Osteoblast (primary cell): ENCODE results near the gene LHFPL6. TPM values are rescaled to one million over a fixed set of nuclear protein-coding genes. Genes with fewer than 3 reads are reported as not detected.
A peak's percentile ranks its signal among the peaks of the same experiment; 100 is the strongest.

Source experiments
- DNase-seq: peaks from one replicate; pipeline ENCODE4 v3.0.0; 2011; ENCODE audit warnings: low spot score, mixed read lengths; ENCODE audit not compliant: insufficient read length; ENCODE audit errors: missing footprints
- H2AFZ ChIP-seq: 2 replicates; pipeline ENCODE4 v1.6.0; 2011; ENCODE audit warnings: mild to moderate bottlenecking, low read length
- H3K27ac ChIP-seq: 2 replicates; pipeline ENCODE4 v1.5.1; 2011; ENCODE audit warnings: mild to moderate bottlenecking, low read depth, low read length, moderate library complexity
- H3K27me3 ChIP-seq: 2 replicates; pipeline ENCODE4 v1.6.0; 2012; ENCODE audit warnings: mild to moderate bottlenecking, control low read depth, inconsistent platforms, low read length, moderate library complexity; ENCODE audit not compliant: insufficient read depth
- H3K36me3 ChIP-seq: 2 replicates; pipeline ENCODE4 v1.5.1; 2011; ENCODE audit warnings: mild to moderate bottlenecking, low read length, control low read depth, moderate library complexity; ENCODE audit not compliant: insufficient read depth
- H3K4me1 ChIP-seq: 2 replicates; pipeline ENCODE4 v1.5.1; 2011; ENCODE audit warnings: mild to moderate bottlenecking, low read length, control low read depth, moderate library complexity; ENCODE audit not compliant: insufficient read depth
- H3K4me2 ChIP-seq: 2 replicates; pipeline ENCODE4 v1.6.0; 2011; ENCODE audit warnings: mild to moderate bottlenecking, low read length; ENCODE audit not compliant: insufficient read depth
- H3K4me3 ChIP-seq: fragments of 200-600 bp; sonication (generic); 3 replicates; pipeline ENCODE4 v1.5.1; 2012; ENCODE audit warnings: mild to moderate bottlenecking, low read length, inconsistent platforms; ENCODE audit not compliant: insufficient read depth
- H3K79me2 ChIP-seq: 2 replicates; pipeline ENCODE4 v1.6.0; 2012; ENCODE audit warnings: mild to moderate bottlenecking, low read length, control low read depth, inconsistent platforms; ENCODE audit not compliant: insufficient read depth
- H3K9me3 ChIP-seq: 2 replicates; pipeline ENCODE4 v1.5.1; 2011; ENCODE audit warnings: low read depth, low read length, control low read depth
- H4K20me1 ChIP-seq: 2 replicates; pipeline ENCODE4 v1.6.0; 2012; ENCODE audit warnings: mild to moderate bottlenecking, low read length, control low read depth; ENCODE audit not compliant: insufficient read depth
- total RNA-seq: library from RNA; depleted of rRNA; stranded (reverse); fragments of >200 nt; gene quantifications from 2 replicates; pipeline ENCODE4 v1.2.3, GENCODE V29; 2012
- TF ChIP-seq, protein P1 (sequence below): IDR thresholded peaks from 2 replicates; pipeline ENCODE4 v1.5.1; 2011; ENCODE audit warnings: mild to moderate bottlenecking, low read depth, low read length, moderate library complexity; ENCODE audit errors: extremely low read depth

The LHFPL6 gene
- total RNA-seq, 1 donor = 112 TPM

GRCh38 chr13:39406688-39407087 lies 196.3 kb downstream of the LHFPL6 start:
- Histone ChIP-seq H3K36me3 (no peaks in the 10 kb centered on the region), H4K20me1 (no peaks in the 10 kb centered on the region), H3K27ac (no peak overlapping the region), H3K9me3 (no peaks in the 10 kb centered on the region), H3K4me2 (no peak overlapping the region), H3K4me3 (no peak overlapping the region), H3K27me3 (no peaks in the 10 kb centered on the region), H3K4me1 (peaks cover 24% of the 10 kb centered on the region), H3K79me2 (peaks cover 14% of the 10 kb centered on the region), H2AFZ (no peak overlapping the region)
- TF ChIP-seq, protein P1, sequence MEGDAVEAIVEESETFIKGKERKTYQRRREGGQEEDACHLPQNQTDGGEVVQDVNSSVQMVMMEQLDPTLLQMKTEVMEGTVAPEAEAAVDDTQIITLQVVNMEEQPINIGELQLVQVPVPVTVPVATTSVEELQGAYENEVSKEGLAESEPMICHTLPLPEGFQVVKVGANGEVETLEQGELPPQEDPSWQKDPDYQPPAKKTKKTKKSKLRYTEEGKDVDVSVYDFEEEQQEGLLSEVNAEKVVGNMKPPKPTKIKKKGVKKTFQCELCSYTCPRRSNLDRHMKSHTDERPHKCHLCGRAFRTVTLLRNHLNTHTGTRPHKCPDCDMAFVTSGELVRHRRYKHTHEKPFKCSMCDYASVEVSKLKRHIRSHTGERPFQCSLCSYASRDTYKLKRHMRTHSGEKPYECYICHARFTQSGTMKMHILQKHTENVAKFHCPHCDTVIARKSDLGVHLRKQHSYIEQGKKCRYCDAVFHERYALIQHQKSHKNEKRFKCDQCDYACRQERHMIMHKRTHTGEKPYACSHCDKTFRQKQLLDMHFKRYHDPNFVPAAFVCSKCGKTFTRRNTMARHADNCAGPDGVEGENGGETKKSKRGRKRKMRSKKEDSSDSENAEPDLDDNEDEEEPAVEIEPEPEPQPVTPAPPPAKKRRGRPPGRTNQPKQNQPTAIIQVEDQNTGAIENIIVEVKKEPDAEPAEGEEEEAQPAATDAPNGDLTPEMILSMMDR = no peak
- DNase-seq = no peak

- peaks cover 3% of the 10 kb centered on the region for H4K20me1 ChIP-seq
- H3K4me3 ChIP-seq = no peak overlapping the region
- no peaks in the 10 kb centered on the region for H3K27me3 ChIP-seq
- TF ChIP-seq, protein P1 = no peak
- DNase-seq = no peak
- H3K79me2 ChIP-seq = peaks cover 18% of the 10 kb centered on the region
- H3K4me2 ChIP-seq = no peak overlapping the region
- no peak overlapping the region for H3K27ac ChIP-seq
- H2AFZ ChIP-seq = no peak overlapping the region
- no peaks in the 10 kb centered on the region for H3K9me3 ChIP-seq
- peaks cover 14% of the 10 kb centered on the region for H3K4me1 ChIP-seq
- H3K36me3 ChIP-seq = no peaks in the 10 kb centered on the region
These were observed 197.3 kb downstream of the LHFPL6 start for GRCh38 chr13:39405596-39406205.

DNA sequence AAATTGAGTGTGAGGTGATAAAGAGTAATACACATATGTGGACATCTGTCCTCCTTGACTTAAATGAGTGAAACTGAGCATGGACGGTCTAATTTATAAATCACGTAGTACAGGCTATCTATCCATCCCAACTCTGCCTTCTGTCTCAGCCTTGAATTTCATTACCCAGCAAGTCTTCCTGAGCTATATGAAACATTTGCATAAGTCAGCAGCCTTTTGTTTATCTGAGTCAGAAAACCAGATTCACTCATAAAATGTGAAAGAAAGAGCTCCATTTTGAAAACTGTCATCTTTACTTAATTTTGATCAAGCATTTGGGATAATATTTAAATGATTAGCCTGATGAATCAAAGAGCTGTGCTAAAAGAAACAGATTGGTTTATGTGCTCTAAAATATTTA lies 197.9 kb downstream of the LHFPL6 start:
- peak; percentile 19 for DNase-seq
- no peaks in the 10 kb centered on the region for H3K36me3 ChIP-seq
- H3K4me1 ChIP-seq = peaks cover 9% of the 10 kb centered on the region
- H2AFZ ChIP-seq = no peak overlapping the region
- no peaks in the 10 kb centered on the region for H3K27me3 ChIP-seq
- peaks cover 4% of the 10 kb centered on the region for H4K20me1 ChIP-seq
- H3K4me2 ChIP-seq = no peak overlapping the region
- no peaks in the 10 kb centered on the region for H3K9me3 ChIP-seq
- H3K27ac ChIP-seq = no peak overlapping the region
- H3K79me2 ChIP-seq = peaks cover 20% of the 10 kb centered on the region
- no peak overlapping the region for H3K4me3 ChIP-seq
- TF ChIP-seq, protein P1 = no peak

- H2AFZ ChIP-seq = no peak overlapping the region
- no peak for DNase-seq
- H3K4me2 ChIP-seq = no peak overlapping the region
- H3K4me1 ChIP-seq = no peaks in the 10 kb centered on the region
- H3K79me2 ChIP-seq = peaks cover 27% of the 10 kb centered on the region
- H3K36me3 ChIP-seq = no peaks in the 10 kb centered on the region
- H3K27me3 ChIP-seq = no peaks in the 10 kb centered on the region
- TF ChIP-seq, protein P1 = no peak
- H3K27ac ChIP-seq = no peak overlapping the region
- H3K9me3 ChIP-seq = no peaks in the 10 kb centered on the region
- H4K20me1 ChIP-seq = peaks cover 6% of the 10 kb centered on the region
- H3K4me3 ChIP-seq = no peak overlapping the region
These were observed 199.9 kb downstream of the LHFPL6 start for GRCh38 chr13:39403106-39403505.
